Neural progenitor cell (in vitro differentiated cells): Measurements from ENCODE around the gene SLC17A6. TPM values are rescaled to one million over a fixed set of nuclear protein-coding genes. Genes with fewer than 3 reads are reported as not detected.

Experiments used
- DNase-seq: peaks from one replicate; pipeline ENCODE4 v3.0.0-alpha.2; 2016; ENCODE audit warnings: low spot score
- H2AFZ ChIP-seq: fragments of 200-600 bp; sonication (generic); replicated peaks from 2 replicates; pipeline ENCODE4 v1.6.1; 2016; ENCODE audit warnings: antibody characterized with exemption
- H3F3A ChIP-seq: fragments of 200-600 bp; sonication (generic); 2 replicates; pipeline ENCODE4 v1.6.1; 2016; ENCODE audit warnings: antibody characterized with exemption, low read depth
- H3K27ac ChIP-seq: fragments of 200-600 bp; sonication (generic); 2 replicates; pipeline ENCODE4 v1.5.1; 2016; ENCODE audit warnings: mild to moderate bottlenecking
- H3K27me3 ChIP-seq: fragments of 200-600 bp; sonication (generic); 2 replicates; pipeline ENCODE4 v1.6.1; 2016; ENCODE audit warnings: mild to moderate bottlenecking, moderate library complexity
- H3K36me3 ChIP-seq: fragments of 200-600 bp; sonication (generic); 2 replicates; pipeline ENCODE4 v1.5.1; 2016
- H3K4me1 ChIP-seq: fragments of 200-600 bp; sonication (generic); 2 replicates; pipeline ENCODE4 v1.6.1; 2016; ENCODE audit warnings: mixed run types
- H3K4me2 ChIP-seq: fragments of 200-600 bp; sonication (generic); 2 replicates; pipeline ENCODE4 v1.6.1; 2016
- H3K4me3 ChIP-seq: fragments of 200-600 bp; sonication (generic); 2 replicates; pipeline ENCODE4 v1.5.1; 2016
- H3K79me2 ChIP-seq: fragments of 200-600 bp; sonication (generic); 2 replicates; pipeline ENCODE4 v1.6.1; 2016; ENCODE audit warnings: low read depth
- H3K9ac ChIP-seq: fragments of 200-600 bp; sonication (generic); 2 replicates; pipeline ENCODE4 v1.6.1; 2016
- H3K9me3 ChIP-seq: fragments of 200-600 bp; sonication (generic); 2 replicates; pipeline ENCODE4 v1.5.1; 2016; ENCODE audit warnings: low read depth
- H4K20me1 ChIP-seq: fragments of 200-600 bp; sonication (generic); 2 replicates; pipeline ENCODE4 v1.6.1; 2016; ENCODE audit warnings: low read depth
- H3K27ac Mint-ChIP-seq: 3 replicates; pipeline ENCODE4 v1.8.0; 2021; ENCODE audit warnings: mixed read lengths
- H3K27me3 Mint-ChIP-seq: 2 replicates; pipeline ENCODE4 v1.8.0; 2022; ENCODE audit warnings: low read depth, mild to moderate bottlenecking, inconsistent platforms, moderate library complexity, mixed read lengths; ENCODE audit not compliant: insufficient read depth
- H3K36me3 Mint-ChIP-seq: 3 replicates; pipeline ENCODE4 v1.8.0; 2021; ENCODE audit warnings: mixed read lengths
- H3K4me1 Mint-ChIP-seq: 3 replicates; pipeline ENCODE4 v1.8.0; 2021; ENCODE audit warnings: mixed read lengths
- H3K4me3 Mint-ChIP-seq: 3 replicates; pipeline ENCODE4 v1.8.0; 2021; ENCODE audit warnings: mild to moderate bottlenecking, moderate library complexity, mixed read lengths
- H3K9me3 Mint-ChIP-seq: 3 replicates; pipeline ENCODE4 v1.8.0; 2020; ENCODE audit warnings: mixed read lengths
- CTCF ChIP-seq: fragments of 200-600 bp; sonication (generic); IDR thresholded peaks from 2 replicates; pipeline ENCODE4 v1.5.1; 2017; ENCODE audit warnings: antibody characterized with exemption, mild to moderate bottlenecking
- EZH2 ChIP-seq: fragments of 200-600 bp; sonication (generic); IDR thresholded peaks from 2 replicates; pipeline ENCODE4 v1.6.1; 2017; ENCODE audit warnings: antibody characterized with exemption, mild to moderate bottlenecking, moderate library complexity
- EZH2phosphoT487 ChIP-seq: fragments of 200-600 bp; sonication (generic); IDR thresholded peaks from 2 replicates; pipeline ENCODE4 v1.6.1; 2017; ENCODE audit warnings: antibody characterized with exemption
- total RNA-seq: library from RNA; depleted of rRNA; stranded (reverse); fragments of >200 nt; gene quantifications from 2 replicates; pipeline ENCODE4 v1.2.3, GENCODE V29; 2015; ENCODE audit warnings: low replicate concordance

The SLC17A6 gene
- total RNA-seq, 1 donor from 2014 or later, result not detected

- H3K4me1 Mint-ChIP-seq, result peaks cover 24% of the 10 kb centered on the region
- no peak for DNase-seq
- H3K4me1 ChIP-seq, result peaks cover 17% of the 10 kb centered on the region
- H3K9me3 Mint-ChIP-seq, result peaks cover 11% of the 10 kb centered on the region
- peaks cover 60% of the 10 kb centered on the region for H3K27me3 Mint-ChIP-seq
- no peaks in the 10 kb centered on the region for H3K9me3 ChIP-seq
- H3K79me2 ChIP-seq, result no peaks in the 10 kb centered on the region
- no peaks in the 10 kb centered on the region for H3K36me3 Mint-ChIP-seq
- H3K9ac ChIP-seq, result no peak overlapping the region
- TF ChIP-seq EZH2phosphoT487 (no peak), EZH2 (no peak), CTCF (no peak)
- no peak overlapping the region for H3K27ac ChIP-seq
- H3K27me3 ChIP-seq, result peaks cover 80% of the 10 kb centered on the region
- no peak overlapping the region for H2AFZ ChIP-seq
- H3K4me3 Mint-ChIP-seq, result no peak overlapping the region
- peaks cover 41% of the 10 kb centered on the region for H4K20me1 ChIP-seq
- H3K27ac Mint-ChIP-seq, result no peak overlapping the region
- H3F3A ChIP-seq, result peaks cover 11% of the 10 kb centered on the region
- no peak overlapping the region for H3K4me2 ChIP-seq
- H3K4me3 ChIP-seq, result no peak overlapping the region
- H3K36me3 ChIP-seq, result no peaks in the 10 kb centered on the region
These were observed 1.4 kb downstream of the SLC17A6 start for GRCh38 chr11:22339611-22340010.

GRCh38 chr11:22340235-22340634, 2.1 kb downstream of the SLC17A6 start:
- H3K4me3 ChIP-seq, result no peak overlapping the region
- peak overlapping the region; percentile 51 for H3K4me2 ChIP-seq
- Mint-ChIP-seq H3K27me3 (peaks cover 63% of the 10 kb centered on the region), H3K4me3 (peak overlapping the region; percentile 1), H3K4me1 (peaks cover 24% of the 10 kb centered on the region), H3K9me3 (peaks cover 11% of the 10 kb centered on the region), H3K36me3 (no peaks in the 10 kb centered on the region), H3K27ac (no peak overlapping the region)
- peaks cover 17% of the 10 kb centered on the region for H3K4me1 ChIP-seq
- peaks cover 41% of the 10 kb centered on the region for H4K20me1 ChIP-seq
- no peak overlapping the region for H3K9ac ChIP-seq
- DNase-seq, result no peak
- H3K36me3 ChIP-seq, result no peaks in the 10 kb centered on the region
- peaks cover 11% of the 10 kb centered on the region for H3F3A ChIP-seq
- H3K9me3 ChIP-seq, result no peaks in the 10 kb centered on the region
- TF ChIP-seq CTCF, result no peak
- no peak for TF ChIP-seq EZH2phosphoT487
- peak; percentile 40 for TF ChIP-seq EZH2
- peaks cover 86% of the 10 kb centered on the region for H3K27me3 ChIP-seq
- H3K27ac ChIP-seq, result no peak overlapping the region
- H2AFZ ChIP-seq, result no peak overlapping the region
- no peaks in the 10 kb centered on the region for H3K79me2 ChIP-seq

- peaks cover 11% of the 10 kb centered on the region for H3K9me3 Mint-ChIP-seq
- H3K79me2 ChIP-seq, result no peaks in the 10 kb centered on the region
- TF ChIP-seq EZH2phosphoT487 (no peak), EZH2 (peak; percentile 12), CTCF (no peak)
- no peaks in the 10 kb centered on the region for H3K9me3 ChIP-seq
- H3K4me1 ChIP-seq, result peaks cover 17% of the 10 kb centered on the region
- H3K27ac ChIP-seq, result no peak overlapping the region
- H3K36me3 ChIP-seq, result no peaks in the 10 kb centered on the region
- peak; percentile 41 for DNase-seq
- peaks cover 11% of the 10 kb centered on the region for H3F3A ChIP-seq
- peak overlapping the region; percentile 1 for H3K4me3 Mint-ChIP-seq
- peaks cover 41% of the 10 kb centered on the region for H4K20me1 ChIP-seq
- no peak overlapping the region for H3K9ac ChIP-seq
- peak overlapping the region; percentile 51 for H3K4me2 ChIP-seq
- H3K27ac Mint-ChIP-seq, result no peak overlapping the region
- H3K27me3 ChIP-seq, result peaks cover 88% of the 10 kb centered on the region
- H3K4me3 ChIP-seq, result no peak overlapping the region
- H3K4me1 Mint-ChIP-seq, result peaks cover 24% of the 10 kb centered on the region
- peaks cover 63% of the 10 kb centered on the region for H3K27me3 Mint-ChIP-seq
- H3K36me3 Mint-ChIP-seq, result no peaks in the 10 kb centered on the region
- H2AFZ ChIP-seq, result no peak overlapping the region
These were observed 2.8 kb downstream of the SLC17A6 start for GRCh38 chr11:22340701-22341587.
